ENCODE results near the gene TCIRG1.
"Not testable (repeated sequence)": the region's sequence is repeated elsewhere in the genome, so short reads cannot be mapped to it uniquely, and the experiment has no call there.

TCIRG1 gene, protein sequence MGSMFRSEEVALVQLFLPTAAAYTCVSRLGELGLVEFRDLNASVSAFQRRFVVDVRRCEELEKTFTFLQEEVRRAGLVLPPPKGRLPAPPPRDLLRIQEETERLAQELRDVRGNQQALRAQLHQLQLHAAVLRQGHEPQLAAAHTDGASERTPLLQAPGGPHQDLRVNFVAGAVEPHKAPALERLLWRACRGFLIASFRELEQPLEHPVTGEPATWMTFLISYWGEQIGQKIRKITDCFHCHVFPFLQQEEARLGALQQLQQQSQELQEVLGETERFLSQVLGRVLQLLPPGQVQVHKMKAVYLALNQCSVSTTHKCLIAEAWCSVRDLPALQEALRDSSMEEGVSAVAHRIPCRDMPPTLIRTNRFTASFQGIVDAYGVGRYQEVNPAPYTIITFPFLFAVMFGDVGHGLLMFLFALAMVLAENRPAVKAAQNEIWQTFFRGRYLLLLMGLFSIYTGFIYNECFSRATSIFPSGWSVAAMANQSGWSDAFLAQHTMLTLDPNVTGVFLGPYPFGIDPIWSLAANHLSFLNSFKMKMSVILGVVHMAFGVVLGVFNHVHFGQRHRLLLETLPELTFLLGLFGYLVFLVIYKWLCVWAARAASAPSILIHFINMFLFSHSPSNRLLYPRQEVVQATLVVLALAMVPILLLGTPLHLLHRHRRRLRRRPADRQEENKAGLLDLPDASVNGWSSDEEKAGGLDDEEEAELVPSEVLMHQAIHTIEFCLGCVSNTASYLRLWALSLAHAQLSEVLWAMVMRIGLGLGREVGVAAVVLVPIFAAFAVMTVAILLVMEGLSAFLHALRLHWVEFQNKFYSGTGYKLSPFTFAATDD

DNA sequence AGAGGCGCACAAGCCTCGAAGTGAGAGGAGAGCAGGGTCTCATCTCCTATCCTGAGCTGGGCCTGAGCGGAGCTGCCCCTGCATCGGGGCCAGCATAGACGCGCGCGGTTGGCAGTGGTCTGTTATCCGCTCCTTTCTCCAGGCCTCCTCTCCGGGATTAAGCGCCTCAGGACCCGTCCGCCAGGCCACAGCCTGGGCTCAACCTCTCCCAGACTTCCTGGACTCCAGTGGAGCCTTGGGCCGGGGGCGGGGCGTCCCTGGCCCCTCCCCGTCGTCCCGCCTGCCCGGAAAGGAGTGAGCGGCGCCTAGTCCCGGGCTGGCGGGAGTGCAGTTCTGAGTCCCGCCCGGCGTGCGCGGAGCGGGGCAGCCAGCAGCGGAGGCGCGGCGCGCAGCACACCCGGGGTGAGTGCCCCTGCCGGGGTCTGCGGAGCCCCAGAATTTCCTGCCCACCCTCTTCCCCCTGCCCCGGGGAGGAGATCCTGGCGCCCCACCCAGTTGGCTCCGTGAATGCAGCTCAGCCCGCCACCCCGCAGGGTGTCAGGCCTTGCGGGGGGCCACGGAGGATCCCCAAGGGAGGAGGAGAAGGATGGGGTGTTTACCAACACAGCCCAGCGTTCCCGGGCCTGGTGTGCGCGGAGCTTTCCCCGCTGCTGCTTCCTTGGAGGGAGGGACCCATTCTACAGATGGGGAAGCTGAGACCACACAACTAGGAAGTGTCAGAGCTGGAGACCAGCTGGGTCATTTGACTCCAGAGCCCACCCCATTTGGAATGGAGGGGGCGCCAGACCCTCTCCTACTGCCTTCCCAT, at the start of gene TCIRG1:
Gene TCIRG1 (plus strand): TSS at position 308 of the 808 bp plus-strand sequence. CDS start 2,247 bp downstream, outside the sequence.
- DNase-seq, result peak; percentile 35

DNA sequence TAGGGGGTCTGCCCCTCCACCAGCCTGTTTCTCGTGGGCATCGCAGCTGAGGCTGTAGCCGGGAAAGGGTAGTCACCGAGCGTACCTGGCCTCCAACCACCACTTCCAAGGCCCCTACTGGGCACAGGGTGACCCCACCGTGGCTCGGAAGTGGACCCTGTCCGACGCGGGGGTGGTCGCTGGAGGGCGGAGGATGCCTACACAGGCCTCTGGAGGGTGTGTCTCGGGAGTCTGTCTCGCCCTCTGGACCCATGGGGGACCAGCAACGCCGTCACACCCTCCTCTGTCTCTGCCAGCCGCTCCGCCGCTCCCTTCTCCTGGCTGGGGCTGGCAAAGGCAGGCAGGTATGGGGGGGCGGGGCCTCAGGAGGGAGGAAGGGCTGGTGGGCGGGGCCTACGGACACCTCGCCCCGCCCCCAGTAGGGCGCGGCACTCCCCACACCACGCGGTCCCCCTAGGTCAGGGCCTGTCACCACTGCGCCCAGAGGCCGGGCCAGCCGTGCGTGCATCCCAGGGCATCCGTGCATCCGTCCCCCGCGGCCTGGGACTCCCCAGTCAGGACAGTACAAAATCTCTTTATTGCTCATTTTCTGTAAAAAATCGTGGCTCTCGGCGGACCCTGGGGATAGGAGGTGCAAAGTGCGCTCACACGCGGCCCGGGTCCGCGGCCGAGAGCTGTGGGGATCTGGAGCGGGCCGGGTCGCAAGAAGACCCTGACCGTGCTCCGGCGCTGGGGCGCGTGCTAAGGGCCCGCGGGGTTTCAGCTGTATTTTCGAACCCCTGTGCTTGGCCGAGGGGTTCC, 48.1 kb upstream of the TCIRG1 start:
- DNase-seq, result not testable (repeated sequence)

DNA sequence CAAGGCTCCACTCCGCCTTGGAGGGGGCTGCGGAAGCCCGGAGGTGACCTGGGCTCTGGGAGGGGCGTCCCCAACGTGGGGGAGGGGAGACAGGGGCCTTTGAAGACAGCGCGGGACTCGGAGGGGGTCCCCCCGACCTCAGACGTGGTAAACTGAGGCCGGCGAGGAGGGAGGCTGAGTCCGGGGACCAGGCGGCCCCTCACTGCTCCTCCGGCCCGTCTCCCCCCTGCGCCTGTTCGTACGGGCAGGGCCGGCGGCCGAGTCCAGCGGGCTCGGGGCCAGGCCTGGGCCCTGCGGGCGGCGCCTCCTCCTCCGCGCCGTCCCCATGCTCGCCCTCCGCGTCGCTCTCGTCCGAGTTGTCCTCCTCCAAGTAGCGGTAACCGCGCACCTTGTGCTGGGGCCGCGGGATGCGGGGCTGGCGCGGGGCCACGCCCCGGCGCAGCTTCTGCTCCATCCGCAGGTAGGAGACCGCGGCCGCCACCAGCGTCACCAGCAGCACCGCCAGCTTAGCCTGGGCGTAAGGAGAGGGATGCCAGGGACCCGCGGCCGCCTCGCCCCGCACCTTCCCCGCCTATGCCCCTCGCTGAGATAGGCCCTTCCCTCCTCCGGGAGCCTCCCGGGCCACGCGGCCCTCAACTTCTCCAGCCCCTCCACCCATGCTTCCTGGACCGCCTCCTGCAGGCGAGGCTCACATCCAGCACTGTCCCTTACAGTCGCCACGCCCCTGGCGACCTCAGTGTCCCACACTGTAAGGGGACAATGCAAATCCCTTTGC, 47.3 kb upstream of the TCIRG1 start:
- DNase-seq, result not testable (repeated sequence)

DNA sequence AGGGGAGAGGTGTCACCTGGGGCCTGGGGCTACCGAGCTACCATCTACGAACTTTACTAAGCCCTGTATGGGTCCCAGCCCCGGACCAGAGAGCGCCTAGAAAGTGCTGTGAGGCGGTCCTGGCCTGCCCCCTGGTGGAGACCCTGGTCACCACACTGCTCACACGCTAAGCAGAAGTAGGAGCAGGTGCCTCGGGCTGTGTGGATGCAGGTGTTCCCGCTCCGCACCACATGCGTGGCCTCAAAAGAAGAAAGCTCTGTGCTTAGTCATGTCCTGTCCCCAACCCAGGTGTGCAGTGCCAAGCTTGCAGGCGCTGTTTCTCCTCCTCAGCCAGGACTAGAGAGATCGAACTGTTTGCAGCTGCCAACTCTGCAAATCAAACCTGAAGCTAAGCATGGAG, 45.0 kb upstream of the TCIRG1 start:
- not testable (repeated sequence) for DNase-seq

DNA sequence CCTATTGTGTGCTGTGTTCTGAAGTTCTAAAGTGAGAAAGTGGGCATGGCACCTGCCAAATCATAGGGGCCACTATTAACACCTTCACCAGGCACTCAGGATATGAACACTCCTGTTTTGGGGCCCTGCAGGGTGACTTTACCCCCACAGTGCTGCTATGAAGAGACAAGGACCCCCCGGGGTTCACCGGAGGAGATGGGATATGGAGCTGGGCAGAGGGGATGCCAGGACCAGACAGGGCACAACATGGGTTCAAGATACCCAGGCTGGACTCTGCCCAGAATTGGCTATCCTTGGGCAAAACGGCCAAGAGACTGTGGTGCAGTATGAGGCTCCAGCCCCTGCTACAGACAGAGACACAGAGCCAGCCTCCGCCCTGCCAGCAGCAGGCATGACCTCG, 44.4 kb upstream of the TCIRG1 start:
- DNase-seq, result not testable (repeated sequence)

DNA sequence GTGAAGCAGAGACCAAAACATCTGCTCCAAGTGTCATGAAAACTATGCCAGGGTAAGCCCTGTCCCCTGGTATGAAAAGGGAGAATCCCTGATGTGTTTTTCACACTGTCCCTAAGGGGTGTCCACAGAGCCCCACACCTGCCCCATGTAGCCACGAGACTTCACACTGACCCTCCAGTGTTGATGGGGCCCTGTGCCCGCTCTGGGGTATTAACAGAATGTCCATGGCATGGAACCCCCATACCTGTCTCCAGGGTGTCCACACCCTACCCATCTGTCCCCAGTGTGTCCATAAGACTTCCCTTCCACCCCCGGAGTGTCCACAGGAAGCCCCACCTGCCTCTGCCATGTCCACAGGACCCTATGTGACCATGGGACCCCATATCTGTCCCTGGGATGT, 43.7 kb upstream of the TCIRG1 start:
- DNase-seq, result not testable (repeated sequence)

DNA sequence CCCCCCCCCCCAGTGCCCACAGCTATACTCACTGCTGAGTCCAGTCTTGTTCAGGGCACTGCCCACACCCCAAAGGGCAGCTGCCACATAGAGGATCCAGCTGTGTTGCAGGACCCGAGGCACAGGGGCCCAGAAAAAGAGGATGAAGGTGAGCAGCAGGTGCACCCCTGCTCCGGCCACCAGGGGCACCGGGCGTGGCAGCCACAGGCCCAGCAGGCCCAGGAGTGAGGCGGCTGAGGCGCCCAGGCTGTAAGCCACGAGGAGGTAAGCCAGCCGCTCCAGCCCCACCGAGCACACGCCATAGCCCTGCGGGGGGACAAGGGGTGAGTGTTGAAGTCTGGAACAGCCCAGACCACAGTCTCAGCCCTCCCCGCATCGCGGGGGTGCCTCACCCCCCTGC, 43.2 kb upstream of the TCIRG1 start:
- DNase-seq, result not testable (repeated sequence)

DNA sequence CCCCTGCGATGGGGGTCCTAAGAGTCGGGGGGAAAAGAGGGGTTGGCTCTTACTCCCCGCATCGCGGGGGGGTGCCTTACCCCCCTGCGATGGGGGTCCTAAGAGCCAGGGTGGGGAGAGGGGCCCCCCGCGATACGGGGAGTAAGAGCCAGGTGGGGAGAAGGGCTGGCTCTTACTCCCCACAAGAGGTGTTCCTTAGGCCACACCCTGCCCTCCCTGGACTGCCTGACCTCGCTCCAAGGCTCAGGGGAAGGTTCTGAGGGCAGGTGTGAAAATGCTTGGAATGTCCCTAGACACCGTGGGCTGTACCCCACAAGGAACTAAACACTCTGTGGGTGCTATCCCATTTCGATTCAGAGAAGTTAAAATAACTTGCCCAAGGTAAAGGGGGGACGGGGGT, 42.8 kb upstream of the TCIRG1 start:
- no peak for DNase-seq

DNA sequence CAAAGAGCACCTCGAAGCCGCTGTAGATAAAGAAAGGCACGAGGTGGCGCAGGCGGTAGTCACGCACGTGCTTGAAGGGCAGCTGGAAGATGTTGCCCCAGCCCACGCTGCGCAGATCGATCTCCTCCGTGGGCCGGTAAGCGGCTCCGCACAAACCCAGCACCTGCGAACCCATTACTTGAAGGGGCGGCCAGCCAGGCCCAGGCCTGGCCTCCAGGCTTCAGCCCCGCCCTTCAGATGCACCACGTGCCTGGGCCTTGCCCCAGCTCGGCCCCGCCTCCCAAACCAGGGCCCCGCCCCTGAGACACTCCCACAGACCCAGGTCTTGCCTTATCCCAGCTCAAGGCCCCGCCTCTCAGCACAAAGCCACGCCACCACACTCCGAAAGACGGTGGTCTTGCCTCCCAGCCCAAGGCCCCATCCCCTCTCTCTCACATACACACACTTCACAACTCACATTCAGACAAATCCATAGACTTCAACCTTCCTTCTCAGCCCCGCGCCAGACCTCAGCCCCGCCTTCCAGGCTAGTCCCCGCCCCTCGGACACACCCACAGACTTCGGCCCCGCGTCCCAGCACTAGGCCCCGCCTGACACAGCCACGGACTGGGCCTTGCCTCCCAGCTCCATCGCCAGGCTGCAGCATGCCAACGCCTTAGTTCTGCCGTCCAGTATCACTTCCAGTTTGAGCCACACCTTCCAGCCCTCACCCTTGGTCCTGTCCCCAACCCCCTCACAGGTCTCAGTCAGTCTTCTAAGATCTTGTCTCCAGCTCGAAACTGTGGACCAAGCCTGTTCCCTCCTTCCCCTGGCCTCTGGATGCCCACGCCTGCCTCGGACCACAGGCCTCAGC, 42.0 kb upstream of the TCIRG1 start:
- no peak for DNase-seq

DNA sequence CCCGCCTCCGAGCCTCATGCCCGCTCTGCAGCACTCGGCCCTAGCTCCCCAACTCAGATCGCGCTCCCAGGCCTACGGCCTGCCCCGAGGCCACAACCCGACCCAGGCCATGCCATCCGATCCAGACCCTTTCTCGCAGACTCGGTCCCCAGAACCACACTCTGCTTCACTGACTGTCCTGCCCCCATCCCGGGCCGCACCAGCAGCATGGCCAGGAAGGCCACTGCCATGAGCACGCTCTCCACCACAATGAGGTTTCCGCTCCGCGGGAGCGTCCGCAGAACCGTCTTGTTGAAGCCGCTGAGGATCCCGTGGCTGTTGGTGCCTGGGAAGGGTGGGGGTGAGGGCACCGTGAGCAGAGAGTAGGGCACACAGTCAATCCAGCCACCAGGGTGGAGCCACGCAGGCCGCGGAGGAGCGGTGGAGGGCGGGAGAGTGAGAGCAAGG, 41.3 kb upstream of the TCIRG1 start:
- no peak for DNase-seq

DNA sequence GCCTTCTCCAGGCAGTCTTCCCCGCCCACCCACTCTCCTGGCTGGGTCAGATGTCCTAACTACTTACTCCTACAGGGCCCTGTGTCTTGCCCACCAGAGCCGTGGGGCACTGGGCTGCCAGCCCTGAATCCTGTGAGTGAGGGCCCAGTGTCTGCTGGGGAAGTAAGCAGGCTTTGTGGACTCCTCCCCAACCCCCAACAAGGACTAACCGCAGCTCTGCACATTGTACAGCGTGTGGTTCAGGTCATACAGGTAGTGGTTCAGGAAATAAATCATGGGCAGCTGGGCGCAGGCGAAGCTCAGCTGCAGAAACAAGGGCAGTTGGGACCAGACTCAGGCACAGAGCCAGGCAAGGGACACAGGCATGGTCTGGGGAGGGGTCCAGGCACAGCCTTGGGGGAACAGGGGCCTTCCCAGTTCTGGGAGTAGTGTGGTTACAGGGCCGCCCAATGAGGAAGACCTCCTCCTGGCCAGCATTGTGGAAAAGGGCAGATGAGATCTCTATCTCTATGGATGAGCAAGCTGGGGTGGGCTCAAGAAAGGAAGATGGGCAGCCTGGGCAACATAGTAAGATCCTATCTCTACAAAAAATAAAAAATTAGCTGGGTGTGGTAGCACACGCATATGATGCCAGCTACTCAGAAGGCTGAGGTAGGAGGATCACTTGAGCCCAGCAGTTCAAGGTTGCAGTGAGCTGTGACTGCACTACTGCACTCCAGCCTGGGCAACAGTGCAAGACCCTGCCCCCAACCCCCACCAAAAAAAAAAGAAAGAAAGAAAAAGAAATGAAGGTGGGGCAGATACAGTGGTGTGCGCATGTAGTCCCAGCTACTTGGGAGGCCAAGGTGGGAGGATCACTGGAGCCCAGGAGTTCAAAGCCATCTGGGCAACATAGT, 40.4 kb upstream of the TCIRG1 start:
- DNase-seq, result no peak

DNA sequence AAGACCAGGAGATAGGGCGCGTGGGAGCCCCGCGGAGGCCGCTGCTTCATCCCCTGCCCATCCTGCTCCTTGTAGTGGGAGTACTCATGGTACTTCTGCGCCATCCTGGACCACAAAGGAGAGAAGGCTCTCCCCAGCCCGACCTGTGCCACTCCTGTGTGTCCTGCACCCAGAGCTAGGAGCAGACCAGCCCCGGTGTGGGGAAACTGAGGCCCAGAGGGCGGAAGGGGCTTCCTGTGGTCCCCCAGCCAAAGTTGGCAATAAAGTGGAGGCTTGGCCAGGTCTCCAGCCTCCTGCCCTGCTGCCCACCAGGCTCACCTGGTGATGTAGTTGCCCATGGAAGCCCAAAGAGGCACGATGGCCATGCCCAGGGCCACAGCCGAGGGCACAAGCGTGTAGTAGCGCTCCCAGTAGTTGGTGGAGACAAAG, 39.6 kb upstream of the TCIRG1 start:
- no peak for DNase-seq

DNA sequence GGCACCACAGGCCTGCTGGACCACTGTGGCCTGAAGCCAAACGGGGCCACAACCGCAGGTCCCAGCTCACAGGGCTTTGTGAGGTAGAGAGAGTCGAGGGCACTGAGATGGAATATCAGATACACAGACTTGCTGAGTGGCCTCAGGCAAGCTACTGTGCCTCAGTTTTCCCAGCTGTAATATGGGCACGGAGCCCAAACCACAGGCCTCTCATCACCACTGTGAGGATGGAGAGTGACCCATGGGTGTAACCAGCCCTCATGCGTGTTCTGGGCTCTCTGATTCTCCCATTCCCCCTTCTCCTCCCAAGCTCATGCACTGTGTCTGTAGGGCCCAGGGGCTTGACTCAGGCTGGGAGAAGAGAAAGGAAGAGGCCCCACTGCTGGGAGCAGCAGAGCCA, 39.1 kb upstream of the TCIRG1 start:
- DNase-seq, result no peak

DNA sequence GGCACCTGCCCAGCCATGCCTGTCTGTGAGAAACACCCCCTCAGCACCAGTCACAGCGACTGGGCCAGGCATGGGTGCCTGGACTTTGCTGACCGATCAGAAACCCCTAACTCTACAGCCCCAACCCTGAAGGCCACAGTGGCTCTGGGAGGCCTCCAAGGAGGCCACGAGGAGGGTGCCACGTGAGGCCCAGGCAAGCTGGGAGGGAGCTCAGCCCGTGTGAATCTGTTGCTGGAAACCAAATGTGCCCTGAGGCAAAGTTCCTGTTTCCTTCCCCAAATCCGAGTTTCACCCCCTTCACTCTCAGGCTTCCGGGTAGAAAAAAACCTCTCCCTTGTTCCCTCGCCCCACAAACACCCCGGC, 36.3 kb upstream of the TCIRG1 start:
- no peak for DNase-seq

DNA sequence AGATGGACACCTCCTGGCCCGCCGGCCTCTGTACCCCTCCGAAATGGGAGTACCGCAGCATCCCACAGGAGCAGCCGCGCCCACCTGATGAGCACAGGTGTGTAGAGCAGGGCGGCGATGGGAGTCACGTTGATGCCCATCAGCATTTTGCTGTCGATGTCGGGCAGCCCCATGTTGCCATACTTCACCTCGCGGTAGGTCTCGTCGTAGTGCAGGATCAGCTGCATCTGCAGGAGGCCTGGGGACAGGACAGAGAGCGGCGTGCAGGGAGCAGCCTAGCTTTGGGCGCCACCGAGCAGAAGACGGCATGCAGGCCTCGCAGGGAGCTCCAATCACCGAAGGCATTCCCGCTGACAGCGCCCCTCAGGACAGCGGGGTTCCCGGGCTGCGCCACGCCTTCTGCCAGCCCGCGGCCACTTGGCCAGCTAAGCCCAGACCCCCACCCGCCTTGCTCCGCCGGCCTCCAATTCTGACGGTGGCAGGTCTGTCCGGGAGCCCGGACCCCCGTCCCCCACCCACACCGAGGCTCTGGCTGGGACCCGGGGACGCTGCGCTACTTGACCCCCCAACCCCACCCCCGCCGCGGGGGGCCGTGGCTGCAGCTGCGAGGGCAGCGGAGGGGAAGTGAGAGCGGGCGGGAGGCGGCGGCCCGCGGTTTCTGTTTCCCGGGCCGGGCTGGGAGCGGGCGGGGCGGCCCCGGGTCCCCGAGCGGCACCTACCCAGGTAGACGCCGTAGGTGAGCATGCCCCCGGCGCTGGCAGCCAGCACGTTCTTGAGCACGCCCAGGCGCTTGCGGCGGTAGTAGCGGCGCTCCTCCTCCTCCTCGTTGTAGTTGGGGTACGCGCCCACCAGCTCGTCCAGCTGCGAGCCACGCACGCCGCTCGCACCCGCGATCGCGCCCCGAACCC, 35.6 kb upstream of the TCIRG1 start:
- DNase-seq, result no peak

DNA sequence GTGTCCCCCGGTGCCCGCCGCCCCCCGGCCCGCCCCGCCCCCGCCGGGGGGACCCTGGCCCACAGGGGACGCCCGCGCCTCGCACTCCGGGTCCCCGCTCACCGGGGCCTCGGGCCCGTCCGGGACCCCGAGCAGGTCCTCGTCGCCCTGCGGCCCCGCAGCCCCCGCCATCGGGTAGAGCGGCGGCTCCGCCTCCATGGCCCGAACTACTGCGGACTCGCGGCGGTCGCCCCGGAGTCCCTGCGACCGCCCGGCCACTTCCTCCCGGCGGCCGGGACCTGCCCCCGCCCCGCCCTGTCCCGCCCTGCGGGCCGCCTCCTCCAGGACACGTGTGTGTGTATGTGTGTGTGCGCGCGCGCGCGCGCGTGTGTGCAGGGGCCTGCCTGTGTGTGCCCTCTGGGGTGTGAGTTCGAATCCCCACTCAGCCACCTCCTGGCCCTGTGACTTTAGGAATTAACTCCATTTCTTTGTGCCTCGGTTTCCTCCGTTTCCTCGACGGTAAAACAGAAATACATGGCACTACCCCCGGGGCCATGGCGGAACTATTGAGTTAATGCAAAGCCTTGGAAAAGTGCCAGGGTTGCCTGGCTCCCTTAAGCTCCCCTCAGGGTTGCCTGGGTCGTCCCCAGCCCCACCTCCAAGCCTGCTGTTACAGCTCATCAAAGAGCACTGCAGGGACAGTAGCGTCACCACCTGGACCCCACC, 34.8 kb upstream of the TCIRG1 start, which contains the start of gene UNC93B1:
Gene UNC93B1 (minus strand): TSS at position 252 of the 705 bp plus-strand sequence. CDS start 54 bp downstream, at position 198.
- DNase-seq, result no peak
